HG03439 (cell line): Measurements from ENCODE around the gene TSPAN32.
"Not testable (repeated sequence)": the region's sequence is repeated elsewhere in the genome, so short reads cannot be mapped to it uniquely, and the experiment has no call there.

ENCODE experiments used
- ATAC-seq: cut with Tn5 transposase; IDR thresholded peaks from one replicate; pipeline ENCODE4 v1.9.1; 2021; ENCODE audit warnings: mild to moderate bottlenecking, moderate library complexity; ENCODE audit not compliant: unreplicated experiment

TSPAN32 gene

DNA sequence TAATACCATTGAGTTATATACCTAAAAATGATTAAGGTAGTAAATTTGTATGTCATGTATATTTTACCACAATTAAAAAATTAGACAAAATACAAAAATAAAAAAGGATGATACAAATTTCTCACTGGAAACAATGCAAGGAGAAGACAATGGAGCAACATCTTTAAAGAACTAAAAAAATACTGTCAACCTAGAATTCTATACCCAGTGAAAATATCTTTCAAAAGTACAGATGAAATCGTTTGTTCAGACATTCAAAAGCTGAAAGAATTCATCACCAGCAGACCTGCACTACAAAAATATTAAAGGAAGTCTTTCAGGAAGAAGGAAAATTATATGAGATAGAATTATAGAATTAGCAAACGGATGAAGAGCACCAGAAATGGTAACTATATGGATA is 21.6 kb upstream of the TSPAN32 start:
- no peak for ATAC-seq

GRCh38 chr11:2286350-2286749 is 15.5 kb upstream of the TSPAN32 start:
- ATAC-seq, result not testable (repeated sequence)

- no peak for ATAC-seq
Observed at GRCh38 chr11:2287091-2287490, 14.7 kb upstream of the TSPAN32 start.

DNA sequence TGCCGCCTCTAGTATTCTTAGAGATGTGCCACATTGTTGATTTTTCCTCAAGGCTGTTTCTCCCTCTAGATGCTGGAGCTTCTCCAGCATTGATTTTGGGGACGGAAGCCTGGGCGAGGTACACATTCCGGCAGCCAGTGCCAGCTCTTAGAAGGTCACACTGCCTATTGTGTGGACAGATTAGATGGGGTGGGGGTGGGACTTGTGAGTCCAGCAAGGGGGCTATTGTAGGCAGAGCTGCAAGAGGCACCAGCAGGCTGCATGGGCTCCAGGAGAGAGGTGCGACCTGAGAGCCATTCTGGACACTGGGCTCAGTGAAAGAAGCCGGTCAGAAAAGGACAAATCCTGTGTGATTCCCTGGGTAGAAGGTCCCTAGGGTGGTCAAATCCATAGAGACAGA is 12.5 kb upstream of the TSPAN32 start:
- no peak for ATAC-seq

DNA sequence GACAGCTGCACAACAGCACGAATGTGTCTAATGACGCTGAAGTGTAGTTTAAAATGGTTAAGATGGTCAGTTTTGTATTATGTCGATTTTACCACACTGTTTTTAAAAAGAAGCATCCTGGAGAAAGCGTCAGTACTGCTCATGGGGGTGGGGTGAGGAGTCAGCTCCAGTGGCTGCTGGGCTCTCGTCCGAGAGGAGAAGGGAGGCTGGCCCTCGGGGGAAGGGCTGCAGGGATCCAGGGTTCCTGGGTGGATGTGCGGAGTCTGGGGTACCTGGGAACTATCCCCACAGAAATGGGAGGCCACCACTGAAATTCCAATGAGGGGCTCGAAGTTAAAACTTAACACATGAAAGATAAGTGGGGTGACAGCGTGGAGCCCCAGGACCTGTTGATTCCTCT is 12.0 kb upstream of the TSPAN32 start:
- ATAC-seq, result no peak

GRCh38 chr11:2290351-2290841 is 11.4 kb upstream of the TSPAN32 start:
- no peak for ATAC-seq

DNA sequence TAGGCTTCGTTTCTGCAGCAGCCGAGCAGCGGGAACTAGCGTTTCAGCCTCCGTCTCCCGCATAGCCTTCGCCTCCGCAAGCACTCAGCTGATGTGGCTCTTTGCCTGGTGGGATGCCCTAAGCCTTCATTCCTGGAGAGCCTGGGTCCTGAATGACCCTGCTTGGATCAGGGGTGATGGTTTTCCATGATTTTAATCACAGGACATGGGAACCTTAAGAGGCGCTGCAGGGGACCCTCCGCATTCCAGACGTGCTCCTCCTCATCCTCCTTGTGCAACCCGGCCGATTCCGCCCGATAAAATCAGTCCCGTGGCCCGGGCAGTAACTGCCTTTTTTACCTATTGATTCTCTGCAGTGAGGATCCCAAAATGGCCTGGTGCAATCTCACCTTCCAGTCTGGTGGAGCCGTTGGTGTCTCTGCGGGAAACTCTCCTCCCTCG is 8.3 kb upstream of the TSPAN32 start:
- no peak for ATAC-seq

DNA sequence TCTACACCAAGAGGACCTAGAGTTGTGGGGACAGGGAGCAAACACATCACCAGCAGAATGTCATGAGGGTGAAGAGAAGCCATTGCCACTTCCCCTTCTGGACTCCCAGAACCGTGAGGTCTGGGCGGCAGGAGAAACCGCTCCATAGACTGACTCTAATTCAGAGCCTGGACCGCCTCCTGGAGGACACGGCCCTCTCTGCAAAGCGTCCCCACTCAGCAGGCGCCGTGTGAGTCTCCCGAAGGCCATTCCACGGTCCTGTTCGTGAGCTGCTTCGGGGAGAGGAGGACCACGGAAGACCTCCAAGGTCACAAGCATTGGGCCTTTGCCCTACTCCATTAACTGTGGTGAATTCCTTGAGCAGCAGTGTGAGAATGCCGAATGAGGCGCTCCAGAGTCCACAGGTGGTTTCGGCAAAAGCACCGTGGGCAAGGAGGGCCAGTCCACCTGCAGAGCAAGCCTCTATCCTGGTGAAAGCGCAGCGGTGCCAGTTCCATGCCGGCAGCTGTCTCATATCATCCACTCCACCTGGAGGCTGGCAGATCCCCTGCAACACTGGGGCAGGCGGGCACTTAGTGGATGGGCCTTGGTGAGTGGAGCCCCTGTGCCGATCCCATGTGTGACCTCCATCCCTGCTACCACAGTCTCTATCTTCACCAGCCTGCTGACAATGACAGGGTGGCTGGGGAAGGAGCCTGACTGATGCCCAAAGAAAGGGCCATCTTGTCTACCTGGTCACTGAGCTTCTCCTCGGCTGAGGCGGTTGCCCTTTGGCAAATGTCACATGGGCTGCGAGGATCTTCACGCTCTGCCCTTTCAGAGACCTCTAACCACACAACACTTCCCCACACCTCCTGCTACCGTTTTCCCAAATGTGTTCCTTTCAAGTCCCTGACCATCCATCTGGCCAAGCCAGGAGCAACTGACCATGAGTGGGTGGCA is 7.6 kb upstream of the TSPAN32 start:
- ATAC-seq, result no peak

- no peak for ATAC-seq
Observed at GRCh38 chr11:2294926-2295290, 6.9 kb upstream of the TSPAN32 start.

- no peak for ATAC-seq
Observed at GRCh38 chr11:2295971-2296912, 5.6 kb upstream of the TSPAN32 start.

DNA sequence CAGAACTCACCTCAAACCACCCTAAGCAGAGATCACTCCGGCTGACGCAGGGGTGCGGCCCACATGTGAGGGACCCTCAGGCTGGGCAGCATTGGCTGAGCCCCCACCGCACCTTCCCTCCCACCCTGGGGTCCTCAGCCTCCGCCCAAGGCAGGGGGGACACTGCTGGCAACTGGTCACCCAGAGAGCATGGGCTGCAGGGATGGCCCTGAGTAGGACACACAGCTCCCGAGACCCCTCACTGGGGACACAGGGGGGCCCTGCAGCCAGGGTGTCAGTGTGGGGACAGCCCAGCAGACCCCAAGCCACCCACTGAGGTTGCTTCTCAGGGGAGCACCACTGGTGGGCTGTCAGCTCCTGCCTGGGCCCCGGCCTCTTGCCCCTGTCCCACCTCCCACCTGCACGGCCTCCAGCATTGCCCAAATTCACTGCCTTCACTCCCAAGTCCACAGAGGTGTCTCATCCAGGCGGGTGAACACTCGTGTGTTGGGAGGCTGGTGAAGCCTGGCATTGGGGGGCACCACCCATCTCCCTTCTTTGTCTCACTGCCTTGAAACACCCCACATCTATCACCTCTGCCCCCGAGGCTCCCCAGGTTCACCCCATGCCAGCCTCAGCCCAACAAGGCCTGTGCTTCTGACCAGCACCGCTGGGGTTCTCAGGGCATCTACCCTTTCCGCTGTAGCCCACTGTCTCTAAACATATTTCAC is 4.7 kb upstream of the TSPAN32 start:
- no peak for ATAC-seq

GRCh38 chr11:2297623-2298030 is 4.2 kb upstream of the TSPAN32 start:
- no peak for ATAC-seq

- no peak for ATAC-seq
Observed at GRCh38 chr11:2298131-2298794, 3.5 kb upstream of the TSPAN32 start.

- ATAC-seq, result no peak
Observed at GRCh38 chr11:2298795-2299761, 2.7 kb upstream of the TSPAN32 start.

GRCh38 chr11:2299773-2300172 is 2.0 kb upstream of the TSPAN32 start:
- ATAC-seq, result no peak

DNA sequence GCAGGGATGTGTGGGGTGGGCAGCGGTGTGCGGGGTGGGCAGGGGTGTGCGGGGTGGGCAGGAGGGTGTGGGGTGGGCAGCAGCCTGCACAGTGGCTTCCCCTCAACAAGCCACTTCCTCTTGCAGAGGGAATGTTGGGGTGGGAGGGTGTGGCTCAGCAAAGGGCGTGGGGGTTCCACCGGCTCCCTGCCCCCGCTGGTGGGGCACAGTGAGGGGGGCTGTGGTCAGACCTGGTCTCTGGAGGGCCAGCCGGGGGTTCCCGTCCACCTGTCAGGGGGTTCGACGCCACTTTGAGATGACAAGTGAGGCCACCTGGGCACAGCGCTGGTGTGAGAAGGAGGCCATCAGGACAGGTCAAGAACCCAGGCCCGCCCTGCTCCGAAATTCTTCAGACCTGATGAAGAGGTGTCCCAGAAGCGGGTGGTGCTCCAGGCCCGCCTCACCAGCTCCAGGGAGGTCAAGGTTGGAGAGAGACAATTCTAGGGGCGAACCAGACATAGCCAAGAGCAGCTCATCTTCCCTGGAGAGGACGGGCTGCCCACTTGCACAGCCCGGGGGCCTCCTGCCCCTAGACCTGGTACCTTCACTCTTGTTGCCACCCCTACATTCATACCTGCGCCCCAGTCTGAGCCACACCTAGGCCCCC is 1.4 kb upstream of the TSPAN32 start:
- ATAC-seq, result no peak

DNA sequence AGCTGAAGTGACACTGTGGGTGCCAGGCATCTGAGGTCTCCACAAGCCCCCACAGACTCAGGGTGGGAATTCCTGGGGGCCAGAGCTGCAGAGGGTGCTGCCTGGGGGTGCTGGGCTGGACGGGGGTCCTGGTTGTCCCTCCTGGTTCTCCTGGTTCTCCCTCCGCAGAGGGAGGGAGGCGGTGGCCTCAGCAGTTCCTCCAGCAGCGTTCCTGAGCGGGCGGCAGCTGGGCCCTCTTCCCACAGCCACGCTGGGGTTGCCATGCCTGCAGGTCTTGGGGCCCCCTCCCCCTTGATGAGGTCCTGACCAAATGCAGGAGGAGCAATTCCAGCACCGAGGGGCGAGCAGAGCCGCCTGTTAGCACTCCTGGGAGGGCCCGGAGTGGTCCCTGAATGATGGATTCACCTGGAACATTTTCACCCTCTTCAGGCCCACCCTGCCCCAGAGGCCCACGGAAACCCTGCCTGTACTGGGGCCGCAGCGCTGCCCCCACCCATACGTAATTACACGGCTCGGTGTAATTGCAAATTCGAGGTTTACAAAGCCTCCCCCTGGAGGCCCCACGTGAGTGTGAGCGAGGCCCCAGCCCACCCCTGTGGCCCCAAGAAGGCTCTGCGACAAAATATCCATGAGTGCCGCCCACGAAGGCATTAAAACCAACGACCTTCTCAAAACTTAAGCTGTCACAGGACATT is 730 bp upstream of the TSPAN32 start:
- no peak for ATAC-seq

DNA sequence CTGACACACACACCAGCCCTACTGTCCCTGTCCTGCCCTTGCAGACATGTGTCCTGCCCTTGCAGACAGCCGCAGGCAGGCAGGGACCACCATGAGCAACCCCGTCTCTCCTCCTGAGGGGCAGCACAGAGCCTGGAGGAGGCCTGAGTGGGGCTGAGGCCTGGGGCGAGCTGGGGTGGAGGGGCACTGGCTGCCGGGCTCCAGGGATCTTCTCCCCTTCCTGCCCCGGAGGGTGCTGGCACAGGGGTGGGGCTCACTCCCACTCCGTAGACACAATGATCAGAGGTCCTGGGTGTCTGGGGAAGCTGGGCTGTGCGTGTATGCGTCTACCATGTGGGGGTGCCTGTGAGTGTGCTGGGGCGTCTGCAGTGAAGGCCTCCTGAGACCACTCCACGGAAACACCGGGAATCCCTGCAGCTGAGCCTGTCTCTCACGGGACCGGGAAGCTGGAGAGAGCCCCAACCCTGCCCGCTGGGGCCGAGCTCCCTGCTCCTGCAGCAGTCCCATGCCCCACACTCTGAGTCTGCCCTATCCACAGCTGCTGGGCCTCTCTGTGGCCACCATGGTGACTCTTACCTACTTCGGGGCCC is 588 bp downstream of the TSPAN32 start:
- no peak for ATAC-seq
